ENCODE measurements around the gene DLK2. TPM values are rescaled to one million over a fixed set of nuclear protein-coding genes. Genes with fewer than 3 reads are reported as not detected.

Gene DLK2
- total and polyA plus RNA-seq, 2 experiments from 2014 or later: 0.21 to 0.47 TPM

DNA sequence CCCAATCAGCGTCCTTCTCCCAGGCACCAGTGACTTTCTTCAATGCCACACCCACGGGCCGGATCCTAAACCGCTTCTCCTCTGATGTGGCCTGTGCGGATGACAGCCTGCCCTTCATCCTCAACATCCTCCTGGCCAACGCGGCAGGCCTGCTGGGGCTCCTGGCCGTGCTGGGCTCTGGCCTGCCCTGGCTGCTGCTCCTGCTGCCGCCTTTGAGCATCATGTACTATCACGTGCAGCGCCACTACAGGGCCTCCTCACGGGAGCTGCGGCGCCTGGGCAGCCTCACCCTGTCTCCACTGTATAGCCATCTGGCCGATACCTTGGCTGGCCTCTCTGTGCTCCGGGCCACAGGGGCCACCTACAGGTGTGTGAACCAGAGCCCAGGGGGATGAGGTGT is 9.8 kb downstream of the DLK2 start (continued):
- TF ChIP-seq, protein P1, sequence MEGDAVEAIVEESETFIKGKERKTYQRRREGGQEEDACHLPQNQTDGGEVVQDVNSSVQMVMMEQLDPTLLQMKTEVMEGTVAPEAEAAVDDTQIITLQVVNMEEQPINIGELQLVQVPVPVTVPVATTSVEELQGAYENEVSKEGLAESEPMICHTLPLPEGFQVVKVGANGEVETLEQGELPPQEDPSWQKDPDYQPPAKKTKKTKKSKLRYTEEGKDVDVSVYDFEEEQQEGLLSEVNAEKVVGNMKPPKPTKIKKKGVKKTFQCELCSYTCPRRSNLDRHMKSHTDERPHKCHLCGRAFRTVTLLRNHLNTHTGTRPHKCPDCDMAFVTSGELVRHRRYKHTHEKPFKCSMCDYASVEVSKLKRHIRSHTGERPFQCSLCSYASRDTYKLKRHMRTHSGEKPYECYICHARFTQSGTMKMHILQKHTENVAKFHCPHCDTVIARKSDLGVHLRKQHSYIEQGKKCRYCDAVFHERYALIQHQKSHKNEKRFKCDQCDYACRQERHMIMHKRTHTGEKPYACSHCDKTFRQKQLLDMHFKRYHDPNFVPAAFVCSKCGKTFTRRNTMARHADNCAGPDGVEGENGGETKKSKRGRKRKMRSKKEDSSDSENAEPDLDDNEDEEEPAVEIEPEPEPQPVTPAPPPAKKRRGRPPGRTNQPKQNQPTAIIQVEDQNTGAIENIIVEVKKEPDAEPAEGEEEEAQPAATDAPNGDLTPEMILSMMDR (conservative IDR thresholded peaks at IDR 0.05; ENCODE audit: low read depth in 2 of 2): no peak

DNA sequence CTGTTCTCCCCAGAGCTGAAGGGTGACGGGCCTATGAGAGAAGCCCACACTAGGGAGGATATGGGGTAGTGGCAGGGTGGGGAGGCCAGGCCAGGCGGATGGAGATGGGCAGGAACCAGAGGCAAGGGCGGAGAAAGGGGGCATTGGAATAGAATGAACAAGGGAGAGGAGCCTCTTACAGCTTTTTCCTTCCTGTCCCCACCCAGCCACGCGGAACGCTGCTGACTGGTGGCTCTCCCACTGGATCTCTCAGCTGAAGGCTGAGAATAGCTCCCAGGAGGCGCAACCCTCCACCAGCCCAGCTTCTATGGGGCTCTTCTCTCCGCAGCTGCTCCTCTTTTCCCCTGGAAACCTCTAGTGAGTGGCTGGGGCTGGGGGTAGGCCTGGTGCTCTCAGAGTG is 10.8 kb downstream of the DLK2 start:
- H3K36me3 Mint-ChIP-seq (ENCODE audit: low read depth): peaks cover 13% of the 10 kb centered on the region
- Histone ChIP-seq H3K4me3 (no peak overlapping the region), H3K36me3 (ENCODE audit: insufficient read depth) (no peaks in the 10 kb centered on the region), H2AFZ (no peak overlapping the region), H4K20me1 (replicated peaks; ENCODE audit: insufficient read depth) (no peaks in the 10 kb centered on the region; the same call in 1 of the 2 replicates), H3K4me1 (ENCODE audit: insufficient read depth) (no peaks in the 10 kb centered on the region), H3F3A (replicated peaks; ENCODE audit: low read depth) (no peaks in the 10 kb centered on the region), H3K4me2 (no peak overlapping the region), H3K27ac (ENCODE audit: low read depth) (no peak overlapping the region), H3K79me2 (replicated peaks; ENCODE audit: insufficient read depth) (no peaks in the 10 kb centered on the region), H3K9me2 (ENCODE audit: insufficient read depth) (no peaks in the 10 kb centered on the region), H3K27me3 (ENCODE audit: insufficient read depth) (no peaks in the 10 kb centered on the region)
- no peak for ATAC-seq
- no peak overlapping the region for H3K27ac Mint-ChIP-seq
- H3K4me3 Mint-ChIP-seq: no peak overlapping the region
- no peaks in the 10 kb centered on the region for H3K9me3 Mint-ChIP-seq
- no peak for DNase-seq (ENCODE audit: low spot score)
- H3K27me3 Mint-ChIP-seq (ENCODE audit: insufficient read depth, low read depth, poor library complexity): peaks cover 7% of the 10 kb centered on the region
- H3K4me1 Mint-ChIP-seq: no peaks in the 10 kb centered on the region
- TF ChIP-seq, protein P2, sequence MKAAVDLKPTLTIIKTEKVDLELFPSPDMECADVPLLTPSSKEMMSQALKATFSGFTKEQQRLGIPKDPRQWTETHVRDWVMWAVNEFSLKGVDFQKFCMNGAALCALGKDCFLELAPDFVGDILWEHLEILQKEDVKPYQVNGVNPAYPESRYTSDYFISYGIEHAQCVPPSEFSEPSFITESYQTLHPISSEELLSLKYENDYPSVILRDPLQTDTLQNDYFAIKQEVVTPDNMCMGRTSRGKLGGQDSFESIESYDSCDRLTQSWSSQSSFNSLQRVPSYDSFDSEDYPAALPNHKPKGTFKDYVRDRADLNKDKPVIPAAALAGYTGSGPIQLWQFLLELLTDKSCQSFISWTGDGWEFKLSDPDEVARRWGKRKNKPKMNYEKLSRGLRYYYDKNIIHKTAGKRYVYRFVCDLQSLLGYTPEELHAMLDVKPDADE (IDR thresholded peaks at IDR 0.05): no peak
- TF ChIP-seq JUNB (IDR thresholded peaks at IDR 0.05; ENCODE audit: unreplicated experiment) (no peak), CREB1 (CRISPR knock-in tag; IDR thresholded peaks at IDR 0.05; ENCODE audit: low read depth) (no peak), EZH2phosphoT487 (IDR thresholded peaks at IDR 0.05; ENCODE audit: unreplicated experiment) (no peak), ZNF331 (CRISPR knock-in tag; IDR thresholded peaks at IDR 0.05; ENCODE audit: low read depth) (no peak), EZH2 (IDR thresholded peaks at IDR 0.05; ENCODE audit: low read depth, unreplicated experiment) (no peak), NANOG (IDR thresholded peaks at IDR 0.05; ENCODE audit: borderline replicate concordance) (no peak), ZNF114 (CRISPR knock-in tag; IDR thresholded peaks at IDR 0.05) (no peak), POLR2AphosphoS5 (IDR thresholded peaks at IDR 0.05; ENCODE audit: low read depth) (no peak), STAT1 (IDR thresholded peaks at IDR 0.05; ENCODE audit: unreplicated experiment) (no peak)
- TF ChIP-seq, protein P3, sequence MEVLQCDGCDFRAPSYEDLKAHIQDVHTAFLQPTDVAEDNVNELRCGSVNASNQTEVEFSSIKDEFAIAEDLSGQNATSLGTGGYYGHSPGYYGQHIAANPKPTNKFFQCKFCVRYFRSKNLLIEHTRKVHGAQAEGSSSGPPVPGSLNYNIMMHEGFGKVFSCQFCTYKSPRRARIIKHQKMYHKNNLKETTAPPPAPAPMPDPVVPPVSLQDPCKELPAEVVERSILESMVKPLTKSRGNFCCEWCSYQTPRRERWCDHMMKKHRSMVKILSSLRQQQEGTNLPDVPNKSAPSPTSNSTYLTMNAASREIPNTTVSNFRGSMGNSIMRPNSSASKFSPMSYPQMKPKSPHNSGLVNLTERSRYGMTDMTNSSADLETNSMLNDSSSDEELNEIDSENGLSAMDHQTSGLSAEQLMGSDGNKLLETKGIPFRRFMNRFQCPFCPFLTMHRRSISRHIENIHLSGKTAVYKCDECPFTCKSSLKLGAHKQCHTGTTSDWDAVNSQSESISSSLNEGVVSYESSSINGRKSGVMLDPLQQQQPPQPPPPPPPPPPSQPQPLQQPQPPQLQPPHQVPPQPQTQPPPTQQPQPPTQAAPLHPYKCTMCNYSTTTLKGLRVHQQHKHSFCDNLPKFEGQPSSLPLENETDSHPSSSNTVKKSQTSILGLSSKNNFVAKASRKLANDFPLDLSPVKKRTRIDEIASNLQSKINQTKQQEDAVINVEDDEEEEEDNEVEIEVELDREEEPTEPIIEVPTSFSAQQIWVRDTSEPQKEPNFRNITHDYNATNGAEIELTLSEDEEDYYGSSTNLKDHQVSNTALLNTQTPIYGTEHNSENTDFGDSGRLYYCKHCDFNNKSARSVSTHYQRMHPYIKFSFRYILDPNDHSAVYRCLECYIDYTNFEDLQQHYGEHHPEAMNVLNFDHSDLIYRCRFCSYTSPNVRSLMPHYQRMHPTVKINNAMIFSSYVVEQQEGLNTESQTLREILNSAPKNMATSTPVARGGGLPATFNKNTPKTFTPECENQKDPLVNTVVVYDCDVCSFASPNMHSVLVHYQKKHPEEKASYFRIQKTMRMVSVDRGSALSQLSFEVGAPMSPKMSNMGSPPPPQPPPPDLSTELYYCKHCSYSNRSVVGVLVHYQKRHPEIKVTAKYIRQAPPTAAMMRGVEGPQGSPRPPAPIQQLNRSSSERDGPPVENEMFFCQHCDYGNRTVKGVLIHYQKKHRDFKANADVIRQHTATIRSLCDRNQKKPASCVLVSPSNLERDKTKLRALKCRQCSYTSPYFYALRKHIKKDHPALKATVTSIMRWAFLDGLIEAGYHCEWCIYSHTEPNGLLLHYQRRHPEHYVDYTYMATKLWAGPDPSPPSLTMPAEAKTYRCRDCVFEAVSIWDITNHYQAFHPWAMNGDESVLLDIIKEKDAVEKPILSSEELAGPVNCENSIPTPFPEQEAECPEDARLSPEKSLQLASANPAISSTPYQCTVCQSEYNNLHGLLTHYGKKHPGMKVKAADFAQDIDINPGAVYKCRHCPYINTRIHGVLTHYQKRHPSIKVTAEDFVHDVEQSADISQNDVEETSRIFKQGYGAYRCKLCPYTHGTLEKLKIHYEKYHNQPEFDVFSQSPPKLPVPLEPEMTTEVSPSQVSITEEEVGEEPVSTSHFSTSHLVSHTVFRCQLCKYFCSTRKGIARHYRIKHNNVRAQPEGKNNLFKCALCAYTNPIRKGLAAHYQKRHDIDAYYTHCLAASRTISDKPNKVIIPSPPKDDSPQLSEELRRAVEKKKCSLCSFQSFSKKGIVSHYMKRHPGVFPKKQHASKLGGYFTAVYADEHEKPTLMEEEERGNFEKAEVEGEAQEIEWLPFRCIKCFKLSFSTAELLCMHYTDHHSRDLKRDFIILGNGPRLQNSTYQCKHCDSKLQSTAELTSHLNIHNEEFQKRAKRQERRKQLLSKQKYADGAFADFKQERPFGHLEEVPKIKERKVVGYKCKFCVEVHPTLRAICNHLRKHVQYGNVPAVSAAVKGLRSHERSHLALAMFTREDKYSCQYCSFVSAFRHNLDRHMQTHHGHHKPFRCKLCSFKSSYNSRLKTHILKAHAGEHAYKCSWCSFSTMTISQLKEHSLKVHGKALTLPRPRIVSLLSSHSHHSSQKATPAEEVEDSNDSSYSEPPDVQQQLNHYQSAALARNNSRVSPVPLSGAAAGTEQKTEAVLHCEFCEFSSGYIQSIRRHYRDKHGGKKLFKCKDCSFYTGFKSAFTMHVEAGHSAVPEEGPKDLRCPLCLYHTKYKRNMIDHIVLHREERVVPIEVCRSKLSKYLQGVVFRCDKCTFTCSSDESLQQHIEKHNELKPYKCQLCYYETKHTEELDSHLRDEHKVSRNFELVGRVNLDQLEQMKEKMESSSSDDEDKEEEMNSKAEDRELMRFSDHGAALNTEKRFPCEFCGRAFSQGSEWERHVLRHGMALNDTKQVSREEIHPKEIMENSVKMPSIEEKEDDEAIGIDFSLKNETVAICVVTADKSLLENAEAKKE (CRISPR knock-in tag; IDR thresholded peaks at IDR 0.05): no peak
- TF ChIP-seq, protein P1 (conservative IDR thresholded peaks at IDR 0.05; ENCODE audit: low read depth in 2 of 2): no peak

Measured in GM23338 (cell line).